A549 (cell line): ENCODE data around the gene CACNG5. TPM values are rescaled to one million over a fixed set of nuclear protein-coding genes. Genes with fewer than 3 reads are reported as not detected.

Experiments
- ATAC-seq, 2 experiments: fragments of 200-7000 bp in 1 of 2; fragments of >200 bp in 1 of 2; cut with Nextera tagmentation in 1 of 2; cut with Tn5 transposase in 1 of 2; 3 replicates each; pipeline versions ENCODE4 v1.8.0 to v1.9.1; 2018 to 2020; ENCODE audit warnings: mild to moderate bottlenecking in 1 of 2, moderate library complexity in 1 of 2
- CTCF ChIA-PET: fragments of 300-600 bp; sonication (Branson Sonifier 250); formaldehyde crosslinking; extraction: SDS; loops from one replicate; lab custom pipeline; 2021; ENCODE audit warnings: antibody characterized with exemption, inconsistent platforms; lab: Yijun Ruan, JAX
- POLR2A ChIA-PET: fragments of 350-600 bp; formaldehyde crosslinking; extraction: SDS; loops from one replicate; lab custom pipeline; 2021; ENCODE audit warnings: antibody characterized with exemption, inconsistent platforms; lab: Yijun Ruan, JAX
- DNase-seq, 2 experiments: peaks; one replicate each; pipeline versions ENCODE4 v3.0.0 to v3.0.0-alpha.2; 2011 to 2016; ENCODE audit warnings: low read depth in 1 of 2, low spot score in 1 of 2
- FAIRE-seq: peaks from 2 replicates; lab custom pipeline; 2011; peaks lifted over from hg19 to GRCh38; lab: Jason Lieb, UNC
- H3K27ac ChIP-seq, 2 experiments: fragments of >200 bp; sonication (Bioruptor Twin); formaldehyde crosslinking; 3 replicates each; pipeline ENCODE4 v1.5.1; 2016 to 2017
- H3K4me1 ChIP-seq: fragments of >200 bp; sonication (Bioruptor Twin); formaldehyde crosslinking; 3 replicates; pipeline ENCODE4 v1.6.1; 2016
- H3K4me2 ChIP-seq: fragments of >200 bp; sonication (Bioruptor Twin); formaldehyde crosslinking; 3 replicates; pipeline ENCODE4 v1.6.1; 2016
- H3K4me3 ChIP-seq: fragments of >200 bp; sonication (Bioruptor Twin); formaldehyde crosslinking; 3 replicates; pipeline ENCODE4 v1.5.1; 2016
- H3K9me3 ChIP-seq: fragments of >200 bp; sonication (Bioruptor Twin); formaldehyde crosslinking; 3 replicates; pipeline ENCODE4 v1.6.1; 2016
- BHLHE40 ChIP-seq: IDR thresholded peaks from 2 replicates; pipeline ENCODE4 v1.6.1; 2012; ENCODE audit warnings: low read depth, low read length, inconsistent platforms
- CBX2 ChIP-seq: fragments of 200-600 bp; sonication (generic); IDR thresholded peaks from 2 replicates; pipeline ENCODE4 v1.6.1; 2016; ENCODE audit warnings: low read depth, mild to moderate bottlenecking, borderline replicate concordance
- CBX8 ChIP-seq: fragments of 200-600 bp; sonication (generic); IDR thresholded peaks from 2 replicates; pipeline ENCODE4 v1.6.1; 2016
- CHD2 ChIP-seq: fragments of 150-350 bp; IDR thresholded peaks from 2 replicates; pipeline ENCODE4 v1.6.1; 2014; ENCODE audit warnings: low read length; ENCODE audit not compliant: partially characterized antibody
- CHD4 ChIP-seq: fragments of 200-600 bp; sonication (generic); IDR thresholded peaks from 2 replicates; pipeline ENCODE4 v1.6.1; 2016; ENCODE audit warnings: antibody characterized with exemption, mild to moderate bottlenecking, borderline replicate concordance
- EHMT2 ChIP-seq: fragments of 200-600 bp; sonication (generic); IDR thresholded peaks from 2 replicates; pipeline ENCODE4 v1.6.1; 2016; ENCODE audit warnings: antibody characterized with exemption, low read depth, mild to moderate bottlenecking, moderate library complexity
- EP300 ChIP-seq, 2 experiments: fragments of >200 bp; sonication (Bioruptor Twin); formaldehyde crosslinking; IDR thresholded peaks; 2 replicates in 1 of 2; 3 replicates in 1 of 2; pipeline ENCODE4 v1.6.1; 2016 to 2017
- FOSB ChIP-seq: fragments of 250-450 bp; sonication (Bioruptor Pico); IDR thresholded peaks from 2 replicates; pipeline ENCODE4 v1.5.0; 2020; ENCODE audit warnings: mild to moderate bottlenecking, moderate library complexity
- FOSL2 ChIP-seq, 2 experiments: fragments of 450-650 bp in 1 of 2; fragments of >200 bp in 1 of 2; sonication (Bioruptor Twin) in 1 of 2; formaldehyde crosslinking; IDR thresholded peaks; 2 replicates each; pipeline versions ENCODE4 v1.5.0 to v1.6.1; 2016 to 2020; ENCODE audit warnings: mild to moderate bottlenecking in 1 of 2, moderate library complexity in 1 of 2
- FOXS1 ChIP-seq: fragments of 250-450 bp; sonication (Bioruptor Pico); IDR thresholded peaks from 2 replicates; pipeline ENCODE4 v1.5.0; 2020; ENCODE audit warnings: mild to moderate bottlenecking, moderate library complexity
- GATA3 ChIP-seq: IDR thresholded peaks from 2 replicates; pipeline ENCODE4 v1.6.1; 2012; ENCODE audit warnings: borderline replicate concordance
- HEYL ChIP-seq: fragments of 250-450 bp; sonication (Bioruptor Pico); IDR thresholded peaks from 2 replicates; pipeline ENCODE4 v1.8.0; 2021; ENCODE audit warnings: mild to moderate bottlenecking, moderate library complexity
- HOXB13 ChIP-seq: fragments of 250-450 bp; sonication (Bioruptor Pico); IDR thresholded peaks from 2 replicates; pipeline ENCODE4 v1.5.0; 2020; ENCODE audit warnings: low read depth, mild to moderate bottlenecking, moderate library complexity
- HOXB5 ChIP-seq: fragments of 250-450 bp; sonication (Bioruptor Pico); IDR thresholded peaks from 2 replicates; pipeline ENCODE4 v1.5.0; 2020; ENCODE audit warnings: mild to moderate bottlenecking, moderate library complexity
- JUN ChIP-seq, 2 experiments: fragments of >200 bp; sonication (Bioruptor Twin); formaldehyde crosslinking; IDR thresholded peaks; 2 replicates in 1 of 2; 3 replicates in 1 of 2; pipeline ENCODE4 v1.6.1; 2016 to 2017
- MAZ ChIP-seq: fragments of 150-350 bp; IDR thresholded peaks from 2 replicates; pipeline ENCODE4 v1.6.1; 2014; ENCODE audit warnings: antibody characterized with exemption, low read depth, low read length, borderline replicate concordance
- NFE2L2 ChIP-seq: fragments of 150-350 bp; conservative IDR thresholded peaks from 2 replicates; pipeline ENCODE4 v1.6.1; 2014; ENCODE audit warnings: low read length
- POLR2AphosphoS2 ChIP-seq: conservative IDR thresholded peaks from 2 replicates; pipeline ENCODE4 v1.6.1; 2012; ENCODE audit warnings: low read length, improper control_type of control experiment, inconsistent platforms
- RAD21 ChIP-seq, 2 experiments: fragments of >200 bp in 1 of 2; sonication (Bioruptor Twin) in 1 of 2; formaldehyde crosslinking in 1 of 2; IDR thresholded peaks in 1 of 2; conservative IDR thresholded peaks in 1 of 2; 2 replicates in 1 of 2; 3 replicates in 1 of 2; pipeline ENCODE4 v1.6.1; 2012 to 2018; ENCODE audit warnings: inconsistent platforms in 1 of 2
- RCOR1 ChIP-seq: fragments of 150-350 bp; IDR thresholded peaks from 2 replicates; pipeline ENCODE4 v1.6.1; 2014; ENCODE audit warnings: antibody characterized with exemption, low read length, low read depth
- RFX5 ChIP-seq: fragments of 450-650 bp; IDR thresholded peaks from 2 replicates; pipeline ENCODE4 v1.7.1; 2014; ENCODE audit warnings: antibody characterized with exemption, mild to moderate bottlenecking, moderate library complexity
- RNF2 ChIP-seq: fragments of 200-600 bp; sonication (generic); IDR thresholded peaks from 2 replicates; pipeline ENCODE4 v1.6.1; 2016; ENCODE audit warnings: low read depth, mild to moderate bottlenecking, antibody characterized with exemption, moderate library complexity, borderline replicate concordance
- SMC3 ChIP-seq: fragments of >200 bp; sonication (Bioruptor Twin); formaldehyde crosslinking; IDR thresholded peaks from 3 replicates; pipeline ENCODE4 v1.6.1; 2018; ENCODE audit warnings: inconsistent platforms
- ZFP36 ChIP-seq: fragments of 450-650 bp; IDR thresholded peaks from 2 replicates; pipeline ENCODE4 v1.6.1; 2014; ENCODE audit warnings: borderline replicate concordance; ENCODE audit not compliant: partially characterized antibody
- ZSCAN20 ChIP-seq: fragments of 250-450 bp; sonication (Bioruptor Pico); IDR thresholded peaks from 2 replicates; pipeline ENCODE4 v1.8.0; 2022; ENCODE audit warnings: mild to moderate bottlenecking, moderate library complexity
- WGBS: methylation state at CpG from one replicate; pipeline ENCODE4 v1.1.6; 2017; ENCODE audit errors: missing lambda C conversion rate; 5-methylcytosine and 5-hydroxymethylcytosine counted together
- polyA plus RNA-seq, 4 experiments: library from polyadenylated mRNA; depleted of rRNA in 3 of 4; stranded (reverse); fragments of >200 nt; fragmentation: RNase III in 1 of 4; extraction: RNeasy Plus Mini Kit Qiagen cat#74134 plus additional on column Dnase treatment in 1 of 4; gene quantifications; 2 replicates in 3 of 4; 3 replicates in 1 of 4; pipeline ENCODE4 v1.2.3, GENCODE V29; 2011 to 2017
- TF ChIP-seq, protein P1 (sequence below): IDR thresholded peaks from 2 replicates; pipeline ENCODE4 v1.6.1; 2012; ENCODE audit warnings: low read depth, borderline replicate concordance
- TF ChIP-seq, protein P2 (sequence below): fragments of 150-350 bp; IDR thresholded peaks from 2 replicates; pipeline ENCODE4 v1.6.1; 2014; ENCODE audit warnings: low read depth, mild to moderate bottlenecking, low read length

Gene CACNG5
- polyA plus RNA-seq, 2 of the 4 experiments (the other 2 are of a cell fraction) = 0.09 TPM; not detected in 1

DNA sequence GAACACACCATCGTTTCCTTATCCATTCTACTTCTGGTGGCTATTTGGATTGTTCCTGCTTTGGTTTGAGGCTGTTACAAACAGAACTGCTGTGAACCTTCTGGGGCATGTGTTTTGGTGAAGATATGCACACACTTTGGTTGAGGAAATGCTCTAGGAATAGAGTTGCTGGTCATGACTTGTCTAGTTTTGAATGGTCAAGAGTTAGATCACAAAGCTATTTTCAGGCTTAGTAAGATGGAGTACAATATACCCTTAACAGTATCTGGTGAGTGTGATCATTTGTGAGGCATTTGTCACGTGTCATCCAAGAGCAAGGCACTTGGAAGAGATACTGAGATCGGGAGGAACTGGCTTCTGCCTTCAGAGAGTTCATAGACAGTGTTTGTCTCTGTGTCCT lies 47.0 kb upstream of the CACNG5 start:
- ATAC-seq = no peak
- CTCF ChIA-PET = interaction anchor here (0.5 kb wide), 1 partner anchor 19 kb away, joined by 4 read pairs; no protein-coding TSS in a partner anchor

DNA sequence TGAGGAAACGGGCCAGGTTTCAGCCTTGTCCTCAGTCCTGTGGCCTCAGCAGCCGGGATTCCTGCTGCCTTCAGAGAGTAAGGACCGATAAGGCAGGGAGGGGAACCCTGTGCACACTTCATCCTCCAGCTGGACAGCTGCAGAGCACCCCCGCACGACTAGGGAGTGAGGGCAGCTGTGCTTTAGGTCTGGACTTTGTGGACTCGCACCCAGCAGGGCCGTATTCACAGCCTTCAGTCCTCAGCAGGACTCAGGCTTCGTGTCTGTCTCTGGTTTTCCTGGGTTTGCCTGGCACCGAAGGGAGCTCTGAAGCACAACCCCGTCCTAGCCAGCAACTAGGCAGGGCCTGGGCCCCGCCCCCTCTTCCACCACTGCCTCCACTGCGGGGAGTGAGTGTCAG lies 45.8 kb upstream of the CACNG5 start:
- no peak for DNase-seq
- CTCF ChIA-PET = no interaction called here
- no peaks in the 10 kb centered on the region for H3K4me1 ChIP-seq
- POLR2A ChIA-PET = no interaction called here
- ATAC-seq = no peak
- 84% methylated on average over 12 of the region's 12 CpGs for WGBS
- FAIRE-seq = no peak
- H3K9me3 ChIP-seq = no peaks in the 10 kb centered on the region
- H3K4me2 ChIP-seq = no peak overlapping the region
- H3K4me3 ChIP-seq = no peak overlapping the region
- TF ChIP-seq POLR2AphosphoS2 (no peak), CBX8 (no peak), HOXB5 (no peak), ZFP36 (no peak), FOXS1 (CRISPR knock-in tag) (no peak), NFE2L2 (no peak), RCOR1 (no peak), ZSCAN20 (CRISPR knock-in tag) (no peak), SMC3 (no peak), RAD21 (conservative IDR thresholded peaks at IDR 0.05 in 1 of 2, IDR thresholded peaks at IDR 0.05 in 1 of 2) (no peak), RNF2 (no peak), JUN (IDR thresholded peaks at IDR 0.05) (no peak)
- H3K27ac ChIP-seq = no peak overlapping the region

More for the DNA sequence above, 47.0 kb upstream of the CACNG5 start:
- no peak for TF ChIP-seq GATA3
- TF ChIP-seq, protein P1, sequence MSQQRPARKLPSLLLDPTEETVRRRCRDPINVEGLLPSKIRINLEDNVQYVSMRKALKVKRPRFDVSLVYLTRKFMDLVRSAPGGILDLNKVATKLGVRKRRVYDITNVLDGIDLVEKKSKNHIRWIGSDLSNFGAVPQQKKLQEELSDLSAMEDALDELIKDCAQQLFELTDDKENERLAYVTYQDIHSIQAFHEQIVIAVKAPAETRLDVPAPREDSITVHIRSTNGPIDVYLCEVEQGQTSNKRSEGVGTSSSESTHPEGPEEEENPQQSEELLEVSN = no peak
- no peak for TF ChIP-seq FOXS1 (CRISPR knock-in tag)
- TF ChIP-seq BHLHE40 = no peak
- TF ChIP-seq EHMT2 = no peak
- no peak for TF ChIP-seq FOSB (CRISPR knock-in tag)
- TF ChIP-seq CHD4 = no peak
- no peak for TF ChIP-seq RAD21 (conservative IDR thresholded peaks at IDR 0.05 in 1 of 2, IDR thresholded peaks at IDR 0.05 in 1 of 2)
- TF ChIP-seq MAZ = no peak
- TF ChIP-seq CHD2 = no peak
- no peak for TF ChIP-seq CBX2
- TF ChIP-seq HOXB13 (CRISPR knock-in tag) = no peak
- no peaks in the 10 kb centered on the region for H3K4me1 ChIP-seq
- no peak for FAIRE-seq
- no peak for DNase-seq
- WGBS = 80% methylated on average over 3 of the region's 3 CpGs
- no peaks in the 10 kb centered on the region for H3K9me3 ChIP-seq
- H3K27ac ChIP-seq = no peak overlapping the region
- H3K4me2 ChIP-seq = no peak overlapping the region
- H3K4me3 ChIP-seq = no peak overlapping the region
- POLR2A ChIA-PET = no interaction called here

DNA sequence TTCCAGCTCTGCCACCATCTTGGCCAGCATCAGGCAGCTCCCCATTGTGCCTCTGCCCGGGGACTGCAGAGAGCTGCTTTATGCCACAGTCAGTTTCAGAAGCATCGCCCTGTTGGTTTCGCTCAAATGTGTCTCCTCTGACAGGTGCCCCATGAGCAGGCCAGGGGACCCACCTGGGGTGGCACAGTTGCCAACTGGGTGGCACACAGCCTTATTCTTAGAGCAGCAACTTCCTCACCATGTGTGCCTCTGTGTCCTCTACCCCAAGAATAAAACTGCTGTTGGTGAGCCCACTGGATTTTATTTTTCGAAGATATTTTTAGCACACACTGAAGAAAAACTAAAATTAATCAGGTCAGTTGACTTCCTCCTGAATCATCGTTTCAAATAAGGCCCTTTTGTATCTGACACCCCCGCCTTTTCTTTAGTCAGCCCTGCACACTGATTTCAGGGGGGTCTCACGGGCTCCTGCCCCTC lies 44.9 kb upstream of the CACNG5 start:
- CTCF ChIA-PET = no interaction called here
- 89% methylated on average over 7 of the region's 7 CpGs for WGBS
- TF ChIP-seq, protein P2, sequence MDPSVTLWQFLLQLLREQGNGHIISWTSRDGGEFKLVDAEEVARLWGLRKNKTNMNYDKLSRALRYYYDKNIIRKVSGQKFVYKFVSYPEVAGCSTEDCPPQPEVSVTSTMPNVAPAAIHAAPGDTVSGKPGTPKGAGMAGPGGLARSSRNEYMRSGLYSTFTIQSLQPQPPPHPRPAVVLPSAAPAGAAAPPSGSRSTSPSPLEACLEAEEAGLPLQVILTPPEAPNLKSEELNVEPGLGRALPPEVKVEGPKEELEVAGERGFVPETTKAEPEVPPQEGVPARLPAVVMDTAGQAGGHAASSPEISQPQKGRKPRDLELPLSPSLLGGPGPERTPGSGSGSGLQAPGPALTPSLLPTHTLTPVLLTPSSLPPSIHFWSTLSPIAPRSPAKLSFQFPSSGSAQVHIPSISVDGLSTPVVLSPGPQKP = no peak
- TF ChIP-seq EP300 (IDR thresholded peaks at IDR 0.05) (no peak), CHD4 (no peak), HEYL (no peak), RFX5 (no peak), EHMT2 (no peak), FOSL2 (IDR thresholded peaks at IDR 0.05) (no peak), FOSL2 (CRISPR knock-in tag; IDR thresholded peaks at IDR 0.05) (no peak), NFE2L2 (no peak)
- FAIRE-seq = no peak
- ATAC-seq = no peak
- no peaks in the 10 kb centered on the region for H3K4me1 ChIP-seq
- H3K4me2 ChIP-seq = no peak overlapping the region
- no peak for DNase-seq
- H3K9me3 ChIP-seq = no peaks in the 10 kb centered on the region
- POLR2A ChIA-PET = no interaction called here
- H3K27ac ChIP-seq = no peak overlapping the region
- H3K4me3 ChIP-seq = no peak overlapping the region
